Midbrain (tissue), 1 donor: ENCODE data around the gene COL7A1.

Source experiments
- DNase-seq: peaks from one replicate; lab custom pipeline; 2025; lab: John Stamatoyannopoulos, UW

COL7A1 gene

DNA sequence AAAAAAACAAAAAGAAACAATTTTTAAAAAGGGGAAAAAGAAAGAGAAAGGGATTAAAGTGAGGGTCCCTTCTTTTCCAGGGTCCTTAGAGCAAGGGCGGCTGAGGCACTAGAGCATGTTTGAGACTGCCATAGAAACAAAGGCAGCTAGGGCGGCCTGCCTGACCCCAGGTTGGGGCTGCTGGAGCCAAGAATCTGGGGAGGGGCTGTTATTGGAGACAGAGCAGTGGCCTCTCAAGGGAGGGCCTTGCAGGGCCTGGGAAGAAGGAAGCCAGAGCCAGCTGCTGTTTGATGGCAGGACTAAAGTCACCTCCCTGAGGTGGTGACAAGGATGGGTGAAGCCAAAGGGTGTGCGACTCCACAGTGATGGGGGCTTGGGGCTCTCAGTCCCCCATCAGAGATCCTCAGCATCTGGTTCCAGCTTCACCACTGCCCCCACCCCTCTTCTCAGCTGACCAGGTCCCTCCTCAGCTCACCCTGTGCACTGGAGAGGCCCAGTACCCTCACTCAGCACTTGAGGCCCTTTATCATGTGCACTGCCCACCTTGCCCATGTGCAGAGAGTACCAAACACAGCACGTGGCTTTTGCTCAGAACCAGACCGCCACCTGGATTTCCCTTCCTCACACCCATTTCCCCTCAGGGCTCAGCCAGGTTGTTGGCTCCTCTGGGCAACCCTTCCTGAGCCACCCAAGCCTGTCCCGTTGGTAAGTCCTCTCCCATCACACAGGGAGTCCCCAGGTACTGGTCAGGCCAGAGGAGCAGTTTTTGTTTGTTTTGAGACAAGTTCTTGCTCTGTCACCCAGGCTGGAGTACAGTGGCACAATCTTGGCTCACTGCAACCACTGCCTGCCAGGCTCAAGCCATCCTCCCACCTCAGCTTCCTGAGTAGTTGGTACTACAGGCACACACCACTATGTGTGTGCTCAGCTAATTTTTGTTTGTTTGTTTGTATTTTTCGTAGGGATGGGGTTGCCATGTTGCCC is 24.7 kb upstream of the COL7A1 start:
- no peak for DNase-seq

GRCh38 chr3:48617559-48617958 is 22.4 kb upstream of the COL7A1 start:
- no peak for DNase-seq

DNA sequence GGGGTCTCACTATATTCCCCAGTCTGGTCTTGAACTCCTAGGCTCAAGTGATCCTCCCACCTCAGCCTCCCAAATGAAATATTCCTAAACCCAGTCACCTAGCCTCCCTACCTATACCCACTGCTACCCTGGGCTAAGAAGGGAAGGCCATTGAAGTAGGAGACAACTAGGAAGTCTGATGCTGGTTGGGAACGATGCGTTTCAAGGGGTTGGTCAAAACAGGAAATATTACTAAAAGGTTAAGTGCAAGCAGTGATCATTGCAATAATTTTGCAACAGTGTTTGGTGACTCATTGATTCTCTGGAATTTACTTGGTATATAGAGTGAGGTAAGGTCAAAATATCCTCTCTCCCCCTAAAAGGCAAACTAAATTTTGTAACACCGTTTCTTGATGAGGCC is 18.9 kb upstream of the COL7A1 start:
- DNase-seq, result no peak

GRCh38 chr3:48612309-48612708 is 17.2 kb upstream of the COL7A1 start:
- no peak for DNase-seq

DNA sequence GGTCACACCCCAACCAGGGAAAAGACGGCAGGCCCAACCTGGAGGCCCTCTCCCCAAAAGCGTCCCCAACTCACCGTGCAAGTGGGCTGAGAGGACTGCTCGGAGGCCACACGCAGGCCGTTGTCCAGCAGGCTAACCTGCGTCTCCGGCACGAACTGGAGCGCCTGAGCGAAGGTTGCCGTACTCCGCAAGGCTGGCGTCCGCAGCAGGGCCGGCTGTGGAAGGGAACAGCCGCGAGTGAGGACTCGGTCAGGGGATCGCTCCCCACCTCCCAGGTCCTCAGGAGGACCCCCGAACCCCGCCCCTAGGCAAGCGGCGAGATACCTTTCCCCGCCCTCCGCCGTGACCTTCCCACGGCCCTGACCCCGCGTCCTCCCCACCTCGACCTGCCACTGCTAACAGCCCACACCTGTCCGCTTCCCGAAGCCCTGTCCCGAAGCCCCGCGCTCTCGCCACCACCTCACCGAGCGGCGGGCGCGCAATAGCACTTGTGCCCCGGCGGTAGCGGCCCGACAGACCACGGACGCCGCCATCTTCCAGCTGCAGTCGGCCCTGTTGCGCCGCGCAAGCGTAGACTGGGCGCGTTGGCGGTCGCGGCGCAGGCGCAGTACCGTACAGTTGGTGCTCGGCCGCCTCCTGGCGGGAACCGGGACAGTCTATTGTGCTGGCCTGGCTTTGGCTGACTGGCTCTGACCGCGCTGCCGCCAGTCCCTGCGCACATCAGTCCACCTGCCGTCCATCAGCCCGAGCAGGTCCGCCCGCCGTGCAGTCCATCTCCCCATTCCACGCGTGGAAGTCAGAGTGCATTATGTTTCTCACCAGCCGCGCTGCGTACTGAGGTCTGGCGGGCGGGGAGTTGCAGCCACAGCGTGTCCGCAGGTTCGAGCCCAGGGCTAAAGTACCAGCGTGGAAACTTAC is 14.2 kb upstream of the COL7A1 start, which contains the start of gene UQCRC1:
Gene UQCRC1 (minus strand): TSS at position 559 of the 918 bp plus-strand sequence. CDS start 26 bp downstream, at position 533.
- DNase-seq, result peak; percentile 94

GRCh38 chr3:48607519-48607918 is 12.4 kb upstream of the COL7A1 start:
- no peak for DNase-seq

GRCh38 chr3:48601622-48601994 is 6.5 kb upstream of the COL7A1 start:
- no peak for DNase-seq

- DNase-seq, result no peak
These were observed 5.8 kb upstream of the COL7A1 start for GRCh38 chr3:48600711-48601621.

GRCh38 chr3:48599509-48600285 is 4.6 kb upstream of the COL7A1 start:
- no peak for DNase-seq

GRCh38 chr3:48599077-48599501 is 4.0 kb upstream of the COL7A1 start:
- DNase-seq, result no peak

GRCh38 chr3:48598323-48599076 is 3.4 kb upstream of the COL7A1 start:
- DNase-seq, result no peak

DNA sequence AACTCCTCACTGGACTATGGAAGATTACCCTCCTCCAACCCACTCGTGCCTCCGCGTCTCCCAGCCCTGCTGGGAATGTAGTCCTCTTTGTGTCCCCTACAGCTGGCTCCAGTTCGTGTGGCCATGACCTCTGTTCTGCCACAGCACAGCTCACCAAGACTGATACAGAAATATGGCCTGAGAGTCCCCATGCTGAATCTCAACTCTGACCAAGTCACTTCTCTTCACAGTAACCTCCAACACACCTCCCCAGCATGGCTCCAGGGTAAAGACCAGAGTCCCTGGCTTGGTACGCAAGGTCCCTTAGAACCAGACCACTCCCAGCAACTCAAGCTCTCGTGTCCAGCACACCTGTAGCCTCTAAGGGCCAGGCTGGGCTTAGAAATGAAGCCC is 2.3 kb upstream of the COL7A1 start:
- no peak for DNase-seq

DNA sequence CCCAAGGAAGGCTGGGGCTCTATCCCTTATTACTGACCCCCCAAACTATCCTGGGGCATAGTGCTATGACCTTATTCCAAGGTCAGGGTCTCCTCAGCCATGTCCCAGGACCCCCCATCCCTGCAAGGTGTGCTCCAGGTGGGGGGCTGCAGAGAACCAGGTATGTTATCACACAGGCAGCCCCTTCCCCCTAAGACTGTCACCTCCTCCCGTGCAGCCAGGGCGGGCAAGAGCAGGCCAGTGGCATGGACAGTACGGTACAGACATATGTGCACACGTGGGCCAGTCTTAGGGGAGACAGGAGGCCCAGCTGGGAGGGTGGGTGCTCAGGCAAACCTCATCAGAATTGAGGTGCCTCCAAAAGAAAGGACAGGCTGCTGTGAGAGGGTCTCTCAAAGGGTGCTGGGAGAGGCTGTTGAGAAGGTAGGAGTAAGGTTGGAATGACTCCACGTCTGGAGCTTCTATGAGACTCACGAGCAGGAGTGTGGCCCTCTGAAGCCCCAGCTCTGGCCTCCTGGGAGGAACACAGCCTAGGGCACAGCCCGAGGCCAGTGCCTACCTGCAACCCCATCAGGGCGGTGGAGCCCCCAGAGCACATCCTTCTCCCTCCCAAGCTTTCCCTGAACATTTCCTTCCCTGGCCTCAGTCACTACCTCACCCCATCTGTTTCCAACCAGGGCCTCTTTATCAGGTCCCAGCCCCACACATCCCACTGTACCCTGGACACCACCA is 1.7 kb upstream of the COL7A1 start:
- DNase-seq, result no peak

DNA sequence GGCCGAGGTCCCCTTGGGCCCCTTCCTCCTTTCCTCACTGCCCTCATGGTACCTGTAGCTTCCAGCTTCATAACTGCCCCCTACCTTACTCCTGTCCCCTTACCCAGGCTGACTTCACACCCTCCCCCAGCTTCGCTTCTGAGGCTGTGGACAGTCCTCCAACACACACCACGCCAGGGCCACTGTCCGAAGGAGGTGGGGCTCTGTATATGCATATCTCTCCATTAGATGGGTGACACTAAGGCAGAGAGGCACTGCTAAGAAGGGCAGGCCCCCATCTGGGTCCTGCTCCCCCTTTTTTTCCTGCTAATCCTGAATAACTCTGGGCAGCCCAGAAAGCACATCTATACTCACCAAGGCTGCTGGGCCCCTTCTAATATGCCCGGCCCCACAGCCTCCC is 1.0 kb upstream of the COL7A1 start:
- DNase-seq, result no peak

DNA sequence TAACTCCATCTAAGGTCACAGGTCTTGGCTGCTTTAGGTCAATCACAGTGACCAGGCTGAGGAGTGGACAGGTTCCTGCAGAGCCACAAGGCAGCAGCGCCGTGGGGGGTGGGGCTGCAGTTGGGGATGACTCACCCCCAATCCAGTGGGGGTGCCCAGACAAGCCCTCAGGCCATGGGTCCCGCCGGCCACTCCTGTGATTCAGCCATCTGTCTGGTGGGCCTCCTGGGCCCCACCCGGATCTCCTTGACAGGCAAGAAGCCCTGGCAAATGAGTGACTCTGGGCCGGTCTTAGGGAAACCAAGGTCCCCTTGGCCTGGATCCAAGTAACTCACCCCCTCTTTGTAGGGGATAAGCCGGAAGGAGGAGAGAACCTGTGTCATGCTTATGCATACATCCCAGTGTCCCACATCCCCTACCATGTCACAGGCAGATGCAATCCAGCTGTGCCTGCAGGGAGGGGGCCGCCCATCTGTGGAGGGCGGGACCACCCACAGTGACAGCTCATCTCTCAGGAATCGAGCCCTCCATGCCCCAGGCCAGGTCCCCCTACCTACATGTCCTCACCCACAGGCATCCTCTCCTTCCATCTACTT is 495 bp upstream of the COL7A1 start:
- DNase-seq, result no peak

- DNase-seq, result no peak
These were observed 596 bp downstream of the COL7A1 start for GRCh38 chr3:48594417-48595049.

- no peak for DNase-seq
These were observed 1.8 kb downstream of the COL7A1 start for GRCh38 chr3:48593337-48593736.

GRCh38 chr3:48592519-48593087 is 2.5 kb downstream of the COL7A1 start:
- DNase-seq, result no peak
